Peyer's patch (tissue), 4 donors: ENCODE data around the gene ANKH.

Experiments
- POLR2A ChIP-seq, 2 donors: fragments of 450-650 bp; IDR thresholded peaks; one replicate each; pipeline ENCODE4 v1.5.1; 2017; ENCODE audit warnings: antibody characterized with exemption in 2 of 2, mild to moderate bottlenecking in 2 of 2, moderate library complexity in 2 of 2
- TF ChIP-seq, protein P1 (sequence below), 6 experiments: fragments of 450-650 bp in 4 of 6; fragments of 200-600 bp in 2 of 6; sonication (generic) in 1 of 6; IDR thresholded peaks; one replicate each; pipeline ENCODE4 v1.5.1; 2017 to 2019; ENCODE audit warnings: antibody characterized with exemption in 6 of 6, mild to moderate bottlenecking in 3 of 6, moderate library complexity in 1 of 6

GRCh38 chr5:14727928-14728458, 143.6 kb downstream of the ANKH start:
- TF ChIP-seq, protein P1, sequence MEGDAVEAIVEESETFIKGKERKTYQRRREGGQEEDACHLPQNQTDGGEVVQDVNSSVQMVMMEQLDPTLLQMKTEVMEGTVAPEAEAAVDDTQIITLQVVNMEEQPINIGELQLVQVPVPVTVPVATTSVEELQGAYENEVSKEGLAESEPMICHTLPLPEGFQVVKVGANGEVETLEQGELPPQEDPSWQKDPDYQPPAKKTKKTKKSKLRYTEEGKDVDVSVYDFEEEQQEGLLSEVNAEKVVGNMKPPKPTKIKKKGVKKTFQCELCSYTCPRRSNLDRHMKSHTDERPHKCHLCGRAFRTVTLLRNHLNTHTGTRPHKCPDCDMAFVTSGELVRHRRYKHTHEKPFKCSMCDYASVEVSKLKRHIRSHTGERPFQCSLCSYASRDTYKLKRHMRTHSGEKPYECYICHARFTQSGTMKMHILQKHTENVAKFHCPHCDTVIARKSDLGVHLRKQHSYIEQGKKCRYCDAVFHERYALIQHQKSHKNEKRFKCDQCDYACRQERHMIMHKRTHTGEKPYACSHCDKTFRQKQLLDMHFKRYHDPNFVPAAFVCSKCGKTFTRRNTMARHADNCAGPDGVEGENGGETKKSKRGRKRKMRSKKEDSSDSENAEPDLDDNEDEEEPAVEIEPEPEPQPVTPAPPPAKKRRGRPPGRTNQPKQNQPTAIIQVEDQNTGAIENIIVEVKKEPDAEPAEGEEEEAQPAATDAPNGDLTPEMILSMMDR (IDR thresholded peaks at IDR 0.05), result no peak
- TF ChIP-seq POLR2A (IDR thresholded peaks at IDR 0.05), result no peak
